ENCODE data around the gene DNAJC12. TPM values are rescaled to one million over a fixed set of nuclear protein-coding genes. Genes with fewer than 3 reads are reported as not detected.

The DNAJC12 gene
- total and polyA plus RNA-seq, 2 of the 8 experiments (the other 6 are each of a cell fraction or from before 2014, with no cell fraction given), result 0.86 to 4.2 TPM

DNA sequence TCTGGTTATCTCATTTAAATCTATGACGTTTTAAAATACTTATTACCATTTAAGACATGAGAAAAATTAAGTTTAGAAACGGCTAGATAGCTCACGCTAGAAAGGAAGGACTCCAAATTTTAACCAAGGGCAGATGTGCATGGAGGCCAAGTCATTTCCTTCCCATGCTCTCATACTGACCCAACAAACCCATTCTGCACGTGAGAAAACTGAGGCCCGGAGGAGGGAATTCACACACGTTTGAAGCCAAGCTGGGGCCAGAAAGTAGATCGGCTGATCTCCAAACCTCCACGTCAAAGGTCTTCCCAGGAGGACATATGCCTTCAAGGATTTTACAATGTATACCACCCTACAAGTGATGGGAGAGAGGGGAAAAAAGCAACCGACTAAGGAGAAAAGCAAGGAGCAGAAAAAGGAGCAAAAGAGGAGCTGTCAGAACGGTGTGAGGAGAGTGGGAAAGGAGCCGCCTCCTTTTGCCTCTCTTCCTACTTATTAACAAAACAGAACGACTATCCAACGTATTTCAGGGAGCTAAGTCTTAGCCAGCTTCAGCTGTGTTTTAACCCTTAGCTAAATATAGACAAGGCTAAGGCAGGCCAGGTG lies 45.8 kb upstream of the DNAJC12 start:
- H3K27me3 ChIP-seq (replicated peaks in 1 of 4; ENCODE audit: control insufficient read depth in 3 of 4, extremely low read depth in 1 of 4, insufficient read depth in 3 of 4, low read length in 3 of 4), result no peaks in the 10 kb centered on the region
- FAIRE-seq (no peak), DNase-seq (ENCODE audit: low read depth in 1 of 2, low spot score in 2 of 2) (no peak)
- peak overlapping the region; percentile 73; the same call in 1 of the 2 replicates for H3K27ac ChIP-seq (ENCODE audit: low read depth, low read length)
- H3K23me2 ChIP-seq (ENCODE audit: low read depth, low read length), result no peaks in the 10 kb centered on the region
- peak overlapping the region; percentile 70 for H3K56ac ChIP-seq (replicated peaks; ENCODE audit: insufficient read length, low read depth, low read length)
- H2BK5ac ChIP-seq (ENCODE audit: low read depth, low read length), result peak overlapping the region; percentile 90
- no peak overlapping the region for H2BK12ac ChIP-seq (ENCODE audit: low read depth, low read length)
- ChIA-PET POLR2A (ENCODE audit: partially characterized antibody) (interaction anchor here (0.6 to 4.7 kb wide), 16 partner anchors 11 to 449 kb away, joined by 3 to 36 read pairs (median 4); partner anchors contain the start of genes HNRNPH3 and PBLD), CTCF (ENCODE audit: partially characterized antibody) (interaction anchor here (0.6 to 2.1 kb wide), 6 partner anchors 11 to 272 kb away, joined by 3 to 17 read pairs (median 6); no protein-coding TSS in a partner anchor)
- peak overlapping the region; percentile 65; the same call in 1 of the 2 replicates for H3K18ac ChIP-seq (ENCODE audit: extremely low read depth, low read length)
- H3K23ac ChIP-seq (ENCODE audit: insufficient read length), result no peak overlapping the region
- no peaks in the 10 kb centered on the region for H3K9me3 ChIP-seq (ENCODE audit: insufficient read depth in 2 of 2, low read depth in 1 of 2, low read length in 1 of 2)
- H3K4me1 ChIP-seq (replicated peaks in 1 of 4; ENCODE audit: control insufficient read depth in 3 of 4, insufficient read depth in 4 of 4, low read length in 3 of 4), result peaks cover 0 to 6% (median 5%) of the 10 kb centered on the region in 4 experiments; a peak in 5 of 7 replicates
- H3K79me2 ChIP-seq (ENCODE audit: control insufficient read depth in 1 of 2, insufficient read depth in 2 of 2, low read length in 2 of 2), result peaks cover 22 to 40% of the 10 kb centered on the region in 2 experiments; a peak in 3 of 4 replicates
- TF ChIP-seq KDM1A (IDR thresholded peaks at IDR 0.05; ENCODE audit: borderline replicate concordance, low read length) (peak; percentile 89; the same call in 1 of the 2 replicates), HDAC2 (IDR thresholded peaks at IDR 0.05; ENCODE audit: borderline replicate concordance in 1 of 2, low read depth in 2 of 2, low read length in 2 of 2) (0 out of 4 replicates have a peak, but pooled peaks of 1 of the 2 experiments have one; percentile 35), CREB1 (IDR thresholded peaks at IDR 0.05) (no peak), KDM4A (IDR thresholded peaks at IDR 0.05; ENCODE audit: low read depth, low read length, severe bottlenecking) (peak; percentile 7), ATF2 (IDR thresholded peaks at IDR 0.05; ENCODE audit: low read length) (no peak), TCF12 (IDR thresholded peaks at IDR 0.05; ENCODE audit: low read depth, low read length) (no peak)
- peak overlapping the region; percentile 0 for H2BK120ac ChIP-seq (replicated peaks; ENCODE audit: low read depth, low read length)
- peak overlapping the region; percentile 78 to 92 for H3K4me2 ChIP-seq (ENCODE audit: insufficient read depth in 1 of 2, low read depth in 2 of 2, low read length in 2 of 2)
- H2AFZ ChIP-seq (ENCODE audit: low read length), result peak overlapping the region; percentile 85
- H4K20me1 ChIP-seq (replicated peaks in 1 of 2; ENCODE audit: control insufficient read depth in 1 of 2, insufficient read depth in 2 of 2, low read length in 2 of 2), result peaks cover 6 to 8% of the 10 kb centered on the region in 2 experiments
- no peak overlapping the region; the same call in 1 of the 2 replicates for H2AK5ac ChIP-seq (ENCODE audit: low read depth, low read length)
- H3K14ac ChIP-seq (ENCODE audit: insufficient read length), result no peak overlapping the region
- H3K36me3 ChIP-seq (ENCODE audit: control insufficient read depth in 2 of 4, insufficient read depth in 4 of 4, low read length in 3 of 4), result peaks cover 9 to 27% (median 13%) of the 10 kb centered on the region in 4 experiments
- 0 out of 2 replicates have a peak overlapping the region, but pooled peaks have one; percentile 53 for H2BK15ac ChIP-seq (ENCODE audit: low read length)
- H4K91ac ChIP-seq (replicated peaks; ENCODE audit: insufficient read length, low read length), result peak overlapping the region; percentile 51
- no peak overlapping the region for H2BK20ac ChIP-seq (ENCODE audit: low read length)
- peak overlapping the region; percentile 49 to 78 (median 63); a peak in 6 of 7 replicates for H3K9ac ChIP-seq (replicated peaks in 1 of 4; ENCODE audit: extremely low read depth in 1 of 4, low read depth in 3 of 4, low read length in 3 of 4)
- no peak overlapping the region; the same call in 1 of the 2 replicates for H4K8ac ChIP-seq (ENCODE audit: extremely low read depth, insufficient read depth, low read length)
- peak overlapping the region; percentile 36 to 100 (median 94) for H3K4me3 ChIP-seq (ENCODE audit: extremely low read depth in 1 of 4, insufficient read depth in 2 of 4, low read depth in 3 of 4, low read length in 4 of 4)
- no peaks in the 10 kb centered on the region for H3K79me1 ChIP-seq (ENCODE audit: low read depth, low read length)
- 52% methylated on average over 13 of the region's 13 CpGs; no CpG with 5 or more reads in 1 of the 2 experiments for WGBS, 2 experiments (ENCODE audit: extremely low coverage in 1 of 2, insufficient coverage in 1 of 2, insufficient read length in 1 of 2, insufficient replicate concordance in 2 of 2, low coverage in 1 of 2, low lambda C conversion rate in 2 of 2, missing lambda C conversion rate in 1 of 2)
- H4K5ac ChIP-seq (ENCODE audit: insufficient read length, low read depth, low read length), result peak overlapping the region; percentile 81
- peak overlapping the region; percentile 0 for H3K4ac ChIP-seq (replicated peaks; ENCODE audit: insufficient read length, low read depth, low read length)
